ENCODE results near the gene PSMC5.
"Not testable (repeated sequence)": the region's sequence is repeated elsewhere in the genome, so short reads cannot be mapped to it uniquely, and the experiment has no call there.

Gene PSMC5

GRCh38 chr17:63835167-63835720 is 8.0 kb downstream of the PSMC5 start:
- H3K27ac ChIP-seq (ENCODE audit: low read depth, low read length), result no peak overlapping the region
- H3K4me1 ChIP-seq (ENCODE audit: control insufficient read depth, insufficient read depth, low read length), result peaks cover 18% of the 10 kb centered on the region
- peaks cover 46% of the 10 kb centered on the region for H3K36me3 ChIP-seq (ENCODE audit: control insufficient read depth, insufficient read depth, low read length)

GRCh38 chr17:63836811-63837210 is 9.6 kb downstream of the PSMC5 start:
- Histone ChIP-seq H3K4me1 (ENCODE audit: control insufficient read depth, insufficient read depth, low read length) (peaks cover 30% of the 10 kb centered on the region), H3K36me3 (ENCODE audit: control insufficient read depth, insufficient read depth, low read length) (peaks cover 31% of the 10 kb centered on the region), H3K27ac (ENCODE audit: low read depth, low read length) (no peak overlapping the region), H3K27me3 (ENCODE audit: control insufficient read depth, insufficient read depth, low read length) (no peaks in the 10 kb centered on the region), H3K9ac (ENCODE audit: low read length) (no peak overlapping the region), H3K4me3 (ENCODE audit: low read length) (no peak overlapping the region)

More at GRCh38 chr17:63835167-63835720, 8.0 kb downstream of the PSMC5 start:
- no peak overlapping the region for H3K4me3 ChIP-seq (ENCODE audit: low read length)
- H3K9ac ChIP-seq (ENCODE audit: low read length), result no peak overlapping the region
- no peaks in the 10 kb centered on the region for H3K27me3 ChIP-seq (ENCODE audit: control insufficient read depth, insufficient read depth, low read length)

GRCh38 chr17:63837480-63837879 is 10.2 kb downstream of the PSMC5 start:
- peaks cover 30% of the 10 kb centered on the region for H3K4me1 ChIP-seq (ENCODE audit: control insufficient read depth, insufficient read depth, low read length)
- H3K4me3 ChIP-seq (ENCODE audit: low read length), result no peak overlapping the region
- peaks cover 25% of the 10 kb centered on the region for H3K36me3 ChIP-seq (ENCODE audit: control insufficient read depth, insufficient read depth, low read length)
- peak overlapping the region; percentile 85 for H3K27ac ChIP-seq (ENCODE audit: low read depth, low read length)
- no peak overlapping the region for H3K9ac ChIP-seq (ENCODE audit: low read length)
- H3K27me3 ChIP-seq (ENCODE audit: control insufficient read depth, insufficient read depth, low read length), result no peaks in the 10 kb centered on the region

GRCh38 chr17:63837962-63838600 is 10.8 kb downstream of the PSMC5 start:
- peak overlapping the region; percentile 85 for H3K27ac ChIP-seq (ENCODE audit: low read depth, low read length)
- H3K4me3 ChIP-seq (ENCODE audit: low read length), result peak overlapping the region; percentile 25
- H3K36me3 ChIP-seq (ENCODE audit: control insufficient read depth, insufficient read depth, low read length), result peaks cover 19% of the 10 kb centered on the region
- H3K9ac ChIP-seq (ENCODE audit: low read length), result peak overlapping the region; percentile 33
- no peaks in the 10 kb centered on the region for H3K27me3 ChIP-seq (ENCODE audit: control insufficient read depth, insufficient read depth, low read length)
- peaks cover 30% of the 10 kb centered on the region for H3K4me1 ChIP-seq (ENCODE audit: control insufficient read depth, insufficient read depth, low read length)

GRCh38 chr17:63838631-63839171 is 11.5 kb downstream of the PSMC5 start:
- Histone ChIP-seq H3K4me3 (ENCODE audit: low read length) (peak overlapping the region; percentile 20), H3K36me3 (ENCODE audit: control insufficient read depth, insufficient read depth, low read length) (peaks cover 14% of the 10 kb centered on the region), H3K27ac (ENCODE audit: low read depth, low read length) (peak overlapping the region; percentile 85), H3K4me1 (ENCODE audit: control insufficient read depth, insufficient read depth, low read length) (peaks cover 30% of the 10 kb centered on the region), H3K9ac (ENCODE audit: low read length) (no peak overlapping the region), H3K27me3 (ENCODE audit: control insufficient read depth, insufficient read depth, low read length) (no peaks in the 10 kb centered on the region)

- Histone ChIP-seq H3K4me1 (ENCODE audit: control insufficient read depth, insufficient read depth, low read length) (peaks cover 30% of the 10 kb centered on the region), H3K36me3 (ENCODE audit: control insufficient read depth, insufficient read depth, low read length) (peaks cover 5% of the 10 kb centered on the region), H3K4me3 (ENCODE audit: low read length) (peak overlapping the region; percentile 89)
These were observed 13.5 kb downstream of the PSMC5 start for GRCh38 chr17:63840591-63841349.

GRCh38 chr17:63841350-63842172 is 14.3 kb downstream of the PSMC5 start:
- peaks cover 5% of the 10 kb centered on the region for H3K36me3 ChIP-seq (ENCODE audit: control insufficient read depth, insufficient read depth, low read length)
- H3K9ac ChIP-seq (ENCODE audit: low read length), result peak overlapping the region; percentile 66
- H3K27me3 ChIP-seq (ENCODE audit: control insufficient read depth, insufficient read depth, low read length), result no peaks in the 10 kb centered on the region
- peak overlapping the region; percentile 92 for H3K27ac ChIP-seq (ENCODE audit: low read depth, low read length)
- H3K4me1 ChIP-seq (ENCODE audit: control insufficient read depth, insufficient read depth, low read length), result peaks cover 30% of the 10 kb centered on the region
- peak overlapping the region; percentile 89 for H3K4me3 ChIP-seq (ENCODE audit: low read length)

More at GRCh38 chr17:63840591-63841349, 13.5 kb downstream of the PSMC5 start:
- H3K27ac ChIP-seq (ENCODE audit: low read depth, low read length), result peak overlapping the region; percentile 92
- H3K9ac ChIP-seq (ENCODE audit: low read length), result peak overlapping the region; percentile 66
- H3K27me3 ChIP-seq (ENCODE audit: control insufficient read depth, insufficient read depth, low read length), result no peaks in the 10 kb centered on the region

GRCh38 chr17:63842173-63842539 is 14.9 kb downstream of the PSMC5 start:
- H3K9ac ChIP-seq (ENCODE audit: low read length), result peak overlapping the region; percentile 66
- no peaks in the 10 kb centered on the region for H3K27me3 ChIP-seq (ENCODE audit: control insufficient read depth, insufficient read depth, low read length)
- H3K4me1 ChIP-seq (ENCODE audit: control insufficient read depth, insufficient read depth, low read length), result peaks cover 30% of the 10 kb centered on the region
- peaks cover 2% of the 10 kb centered on the region for H3K36me3 ChIP-seq (ENCODE audit: control insufficient read depth, insufficient read depth, low read length)
- peak overlapping the region; percentile 89 for H3K4me3 ChIP-seq (ENCODE audit: low read length)
- peak overlapping the region; percentile 92 for H3K27ac ChIP-seq (ENCODE audit: low read depth, low read length)

GRCh38 chr17:63842540-63843386 is 15.5 kb downstream of the PSMC5 start, which contains the start of gene SMARCD2:
SMARCD2 (minus strand) TSS chr17:63842685; CDS start chr17:63842674, 11 bp downstream.
- Histone ChIP-seq H3K9ac (ENCODE audit: low read length) (peak within 1 kb of the TSS; percentile 66), H3K4me3 (ENCODE audit: low read length) (peak within 1 kb of the TSS; percentile 89), H3K27me3 (ENCODE audit: control insufficient read depth, insufficient read depth, low read length) (no peaks in the 10 kb centered on the region), H3K27ac (ENCODE audit: low read depth, low read length) (peak within 1 kb of the TSS; percentile 92), H3K4me1 (ENCODE audit: control insufficient read depth, insufficient read depth, low read length) (peaks cover 28% of the 10 kb centered on the region), H3K36me3 (ENCODE audit: control insufficient read depth, insufficient read depth, low read length) (no peaks in the 10 kb centered on the region)

GRCh38 chr17:63843387-63843888 is 16.2 kb downstream of the PSMC5 start:
- H3K9ac ChIP-seq (ENCODE audit: low read length); H3K36me3 ChIP-seq (ENCODE audit: control insufficient read depth, insufficient read depth, low read length); H3K27me3 ChIP-seq (ENCODE audit: control insufficient read depth, insufficient read depth, low read length): not testable (repeated sequence)
- peaks cover 21% of the 10 kb centered on the region for H3K4me1 ChIP-seq (ENCODE audit: control insufficient read depth, insufficient read depth, low read length)
- H3K4me3 ChIP-seq (ENCODE audit: low read length), result peak overlapping the region; percentile 76
- peak overlapping the region; percentile 92 for H3K27ac ChIP-seq (ENCODE audit: low read depth, low read length)

Data from rectal smooth muscle tissue (tissue), 1 donor.